Activated T-cell treated with anti-CD3 and anti-CD28 coated beads, Interleukin-2, amount 50 U/mL, for 24 hours (primary cell): ENCODE measurements around the gene TMC7.

Source experiments
- DNase-seq: peaks from one replicate; pipeline ENCODE4 v3.0.0-alpha.2; 2020
- H3K27ac Mint-ChIP-seq: 2 replicates; pipeline ENCODE4 v1.8.0; 2020; ENCODE audit warnings: mild to moderate bottlenecking, mixed read lengths
- H3K27me3 Mint-ChIP-seq: 2 replicates; pipeline ENCODE4 v1.8.0; 2020; ENCODE audit warnings: mixed read lengths
- H3K36me3 Mint-ChIP-seq: 2 replicates; pipeline ENCODE4 v1.8.0; 2020; ENCODE audit warnings: low read depth, mixed read lengths
- H3K4me1 Mint-ChIP-seq: 2 replicates; pipeline ENCODE4 v1.8.0; 2020; ENCODE audit warnings: low read depth, mixed read lengths
- H3K4me3 Mint-ChIP-seq: 2 replicates; pipeline ENCODE4 v1.8.0; 2020; ENCODE audit warnings: mild to moderate bottlenecking, moderate library complexity, mixed read lengths
- H3K9me3 Mint-ChIP-seq: 2 replicates; pipeline ENCODE4 v1.8.0; 2020; ENCODE audit warnings: mixed read lengths

The TMC7 gene

DNA sequence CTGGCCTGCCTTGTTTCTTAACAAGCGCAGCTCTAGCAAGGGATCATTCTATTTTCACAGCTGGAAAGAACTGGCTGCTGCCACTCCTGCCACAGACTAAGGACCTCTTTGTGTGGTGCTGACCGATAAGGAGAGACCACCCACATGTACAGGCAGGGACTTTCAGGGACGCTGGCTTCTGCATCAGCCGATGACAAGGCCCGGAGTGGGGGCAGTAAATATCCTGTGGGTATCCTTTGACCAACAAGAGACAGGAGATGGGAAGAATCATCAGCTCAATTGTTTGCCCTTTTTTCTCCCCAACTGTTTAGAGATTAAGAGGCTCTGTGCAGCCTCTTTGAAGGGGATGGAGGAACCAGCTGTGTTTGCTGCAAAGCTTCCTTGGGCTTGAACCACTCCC, 120.9 kb downstream of the TMC7 start:
- H3K9me3 Mint-ChIP-seq = no peaks in the 10 kb centered on the region

DNA sequence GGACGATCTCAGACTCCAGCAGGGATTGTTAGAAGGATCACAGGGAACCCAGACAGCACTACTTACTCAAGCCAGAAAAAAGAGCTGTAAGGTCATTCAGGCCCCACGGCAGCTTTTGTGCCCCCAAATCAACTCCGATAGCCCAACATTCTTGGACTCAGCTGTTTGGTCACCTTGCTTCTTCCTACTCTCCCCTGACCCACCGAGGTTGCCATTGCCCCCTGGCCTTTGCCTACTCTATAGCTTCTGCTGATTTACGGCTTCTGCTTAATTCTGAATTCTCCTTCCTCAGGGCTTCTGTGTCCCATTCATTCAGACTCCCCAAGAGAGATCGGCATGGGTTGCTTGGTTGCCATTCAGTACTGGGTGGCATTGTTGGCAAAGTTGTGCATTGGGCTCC, 121.4 kb downstream of the TMC7 start:
- no peak overlapping the region for H3K4me3 Mint-ChIP-seq
- H3K4me1 Mint-ChIP-seq = peaks cover 4% of the 10 kb centered on the region
- DNase-seq = no peak
- no peaks in the 10 kb centered on the region for H3K36me3 Mint-ChIP-seq
- no peak overlapping the region for H3K27ac Mint-ChIP-seq
- no peaks in the 10 kb centered on the region for H3K9me3 Mint-ChIP-seq
- peaks cover 3% of the 10 kb centered on the region for H3K27me3 Mint-ChIP-seq

More for the DNA sequence above, 120.9 kb downstream of the TMC7 start:
- Mint-ChIP-seq H3K27me3 (peaks cover 3% of the 10 kb centered on the region), H3K4me1 (peaks cover 4% of the 10 kb centered on the region), H3K4me3 (no peak overlapping the region), H3K27ac (no peak overlapping the region), H3K36me3 (no peaks in the 10 kb centered on the region)
- DNase-seq = no peak

DNA sequence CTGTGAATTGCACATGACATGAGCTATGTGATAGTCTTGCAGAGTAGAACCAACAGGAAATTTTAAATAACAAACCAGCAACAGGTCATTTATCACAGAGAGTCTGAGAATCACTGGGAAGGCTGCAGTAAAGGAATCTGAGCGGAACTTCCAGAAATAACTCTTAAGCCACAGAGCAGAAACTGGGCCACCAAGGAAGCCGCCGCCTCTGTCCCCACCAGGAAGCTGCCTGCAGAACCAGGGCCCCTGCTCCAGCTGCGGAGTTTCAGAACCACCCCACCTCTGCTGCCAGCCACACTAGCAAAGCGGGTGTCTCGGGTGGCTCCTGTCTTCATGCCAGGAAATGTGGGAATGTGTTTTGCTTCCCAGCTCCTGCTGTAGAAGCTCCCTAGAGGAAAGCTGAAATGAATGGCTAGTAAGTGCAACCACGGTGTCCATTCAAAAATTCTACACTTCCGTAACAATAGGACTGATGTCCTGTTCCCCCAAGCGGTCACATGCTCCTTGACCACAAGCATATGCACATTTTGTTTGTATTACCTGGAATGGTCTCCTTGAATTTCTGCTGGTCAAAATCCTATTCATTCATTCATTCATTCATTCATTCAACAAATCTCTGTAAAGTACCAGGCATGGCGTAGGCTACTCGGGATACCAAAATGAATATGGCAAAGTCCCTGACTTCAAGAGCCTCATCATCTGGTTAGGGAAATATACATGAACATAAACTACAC, 122.3 kb downstream of the TMC7 start:
- H3K4me3 Mint-ChIP-seq = no peak overlapping the region
- H3K27me3 Mint-ChIP-seq = peaks cover 7% of the 10 kb centered on the region
- DNase-seq = no peak
- H3K36me3 Mint-ChIP-seq = no peaks in the 10 kb centered on the region
- H3K4me1 Mint-ChIP-seq = peaks cover 4% of the 10 kb centered on the region
- H3K9me3 Mint-ChIP-seq = no peaks in the 10 kb centered on the region
- no peak overlapping the region for H3K27ac Mint-ChIP-seq

DNA sequence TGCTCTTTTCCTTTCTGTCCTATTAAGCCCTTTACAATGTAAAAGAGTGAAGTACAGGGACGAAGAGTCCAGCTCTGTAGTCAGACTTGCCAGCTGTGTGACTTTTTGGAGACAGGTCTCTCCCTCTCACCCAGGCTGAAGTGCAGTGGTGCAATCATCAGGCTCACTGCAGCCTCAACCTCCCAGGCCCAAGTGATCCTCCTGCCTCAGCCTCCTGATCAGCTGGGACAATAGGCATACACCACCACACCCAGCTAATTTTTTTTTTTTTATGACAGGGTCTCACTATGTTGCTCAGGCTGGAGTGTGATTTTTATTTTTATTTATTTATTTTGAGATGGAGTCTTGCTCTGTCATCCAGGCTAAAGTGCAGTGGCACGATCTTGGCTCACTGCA, 122.9 kb downstream of the TMC7 start:
- Mint-ChIP-seq H3K27ac (no peak overlapping the region), H3K4me3 (no peak overlapping the region), H3K9me3 (no peaks in the 10 kb centered on the region), H3K27me3 (peaks cover 12% of the 10 kb centered on the region), H3K36me3 (no peaks in the 10 kb centered on the region), H3K4me1 (peaks cover 4% of the 10 kb centered on the region)
- DNase-seq = no peak

DNA sequence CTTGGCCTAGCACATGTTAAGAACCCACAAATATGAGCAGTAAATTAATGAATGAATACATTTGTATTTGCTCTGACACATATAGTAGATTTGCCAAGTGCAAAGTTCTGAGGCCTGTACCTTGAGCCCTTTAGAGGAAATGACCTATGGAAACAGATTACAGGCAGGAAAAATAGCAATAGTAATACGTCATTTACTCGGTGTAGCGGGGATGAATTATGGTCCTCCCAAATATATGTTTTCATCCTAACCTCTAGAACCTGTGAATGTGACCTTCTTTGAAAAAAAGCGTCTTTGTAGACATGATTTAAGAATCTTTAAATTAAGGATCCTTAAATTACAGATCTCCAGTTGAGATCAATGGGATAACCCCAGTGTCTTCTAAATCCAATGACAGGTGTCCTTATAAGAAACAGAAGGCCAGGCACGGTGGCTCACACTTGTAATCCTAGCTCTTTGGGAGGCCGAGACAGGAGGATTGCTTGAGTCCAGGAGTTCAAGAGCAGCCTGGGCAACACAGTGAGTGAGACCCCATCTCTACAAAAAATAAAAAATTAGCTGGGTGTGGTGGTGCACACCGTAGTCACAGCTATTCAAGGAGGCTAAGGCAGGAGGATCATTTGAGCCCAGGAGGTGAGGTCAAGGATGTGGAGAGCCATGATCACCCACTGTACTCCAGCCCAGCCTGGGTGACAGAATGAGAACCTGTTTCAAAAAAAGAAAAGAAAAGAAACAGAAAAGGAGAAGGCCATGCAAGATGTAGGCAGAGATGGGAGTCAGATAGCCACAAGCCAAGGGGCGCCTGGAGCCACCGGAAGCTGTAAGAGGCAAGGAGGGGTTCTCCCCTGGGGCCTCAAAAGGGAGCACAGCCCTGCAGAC, 124.9 kb downstream of the TMC7 start:
- peaks cover 9% of the 10 kb centered on the region for H3K4me1 Mint-ChIP-seq
- no peak overlapping the region for H3K4me3 Mint-ChIP-seq
- no peaks in the 10 kb centered on the region for H3K9me3 Mint-ChIP-seq
- H3K36me3 Mint-ChIP-seq = no peaks in the 10 kb centered on the region
- H3K27me3 Mint-ChIP-seq = peaks cover 26% of the 10 kb centered on the region
- H3K27ac Mint-ChIP-seq = no peak overlapping the region
- no peak for DNase-seq

- Mint-ChIP-seq H3K27me3 (peaks cover 26% of the 10 kb centered on the region), H3K27ac (no peak overlapping the region), H3K4me3 (no peak overlapping the region), H3K4me1 (peaks cover 9% of the 10 kb centered on the region), H3K9me3 (no peaks in the 10 kb centered on the region), H3K36me3 (no peaks in the 10 kb centered on the region)
- DNase-seq = no peak
Measured at GRCh38 chr16:19109288-19109664, 125.5 kb downstream of the TMC7 start.

- Mint-ChIP-seq H3K4me1 (peaks cover 9% of the 10 kb centered on the region), H3K27me3 (peaks cover 35% of the 10 kb centered on the region), H3K27ac (no peak overlapping the region), H3K9me3 (no peaks in the 10 kb centered on the region), H3K36me3 (peaks cover 5% of the 10 kb centered on the region), H3K4me3 (no peak overlapping the region)
- no peak for DNase-seq
Measured at GRCh38 chr16:19110537-19111360, 127.0 kb downstream of the TMC7 start.

DNA sequence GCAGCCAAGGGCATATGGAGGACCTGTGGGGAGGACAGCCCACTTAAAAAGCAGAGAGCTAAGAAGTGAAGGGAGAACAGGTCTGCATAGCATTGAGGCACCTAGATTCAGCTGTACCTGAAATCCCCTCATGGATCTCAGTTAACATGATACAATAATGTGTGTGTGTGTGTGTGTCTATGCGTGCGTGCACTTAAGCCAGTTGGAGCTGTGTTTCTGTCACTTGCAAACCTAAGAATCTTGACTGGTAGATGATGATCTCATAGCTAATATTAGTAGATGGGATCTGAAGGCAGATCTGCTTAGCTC, 128.3 kb downstream of the TMC7 start:
- Mint-ChIP-seq H3K4me1 (peaks cover 17% of the 10 kb centered on the region), H3K27ac (no peak overlapping the region), H3K9me3 (no peaks in the 10 kb centered on the region), H3K4me3 (no peak overlapping the region), H3K27me3 (peaks cover 42% of the 10 kb centered on the region), H3K36me3 (peaks cover 10% of the 10 kb centered on the region)
- DNase-seq = no peak
